Cerebellar cortex (tissue), 1 donor: ENCODE data around the gene PTPRG.
"Not testable (repeated sequence)": the region's sequence is repeated elsewhere in the genome, so short reads cannot be mapped to it uniquely, and the experiment has no call there.

Source experiments
- DNase-seq: peaks from one replicate; pipeline ENCODE4 v3.0.0-alpha.2; 2015; ENCODE audit warnings: low spot score

PTPRG gene

GRCh38 chr3:62015111-62015510, 453.7 kb downstream of the PTPRG start:
- DNase-seq: no peak

DNA sequence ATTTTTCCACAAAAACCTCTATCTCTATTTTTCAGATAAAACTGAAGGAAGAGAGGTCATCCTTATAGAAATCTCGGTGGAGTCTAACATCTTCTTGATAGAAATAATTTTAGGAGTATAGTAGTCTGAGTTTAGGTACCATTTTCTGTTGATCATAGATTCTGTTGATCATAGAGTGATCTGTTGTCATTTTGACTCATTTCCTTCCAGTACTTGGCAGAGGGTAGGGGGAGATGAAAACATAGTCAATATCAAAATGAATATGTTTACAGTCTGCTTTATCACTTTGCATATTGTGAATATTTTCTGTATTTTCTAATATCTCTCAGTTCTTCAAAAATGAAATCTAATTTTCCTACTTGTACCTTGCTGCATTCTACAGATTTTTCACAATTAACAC, 458.5 kb downstream of the PTPRG start:
- DNase-seq: no peak

- no peak for DNase-seq
Observed at GRCh38 chr3:62020706-62021105, 459.3 kb downstream of the PTPRG start.

- DNase-seq: no peak
Observed at GRCh38 chr3:62022312-62022711, 460.9 kb downstream of the PTPRG start.

GRCh38 chr3:62024882-62025281, 463.5 kb downstream of the PTPRG start:
- DNase-seq: no peak

GRCh38 chr3:62025913-62026312, 464.5 kb downstream of the PTPRG start:
- DNase-seq: no peak

- no peak for DNase-seq
Observed at GRCh38 chr3:62027241-62027640, 465.9 kb downstream of the PTPRG start.

- DNase-seq: no peak
Observed at GRCh38 chr3:62027796-62028195, 466.4 kb downstream of the PTPRG start.

DNA sequence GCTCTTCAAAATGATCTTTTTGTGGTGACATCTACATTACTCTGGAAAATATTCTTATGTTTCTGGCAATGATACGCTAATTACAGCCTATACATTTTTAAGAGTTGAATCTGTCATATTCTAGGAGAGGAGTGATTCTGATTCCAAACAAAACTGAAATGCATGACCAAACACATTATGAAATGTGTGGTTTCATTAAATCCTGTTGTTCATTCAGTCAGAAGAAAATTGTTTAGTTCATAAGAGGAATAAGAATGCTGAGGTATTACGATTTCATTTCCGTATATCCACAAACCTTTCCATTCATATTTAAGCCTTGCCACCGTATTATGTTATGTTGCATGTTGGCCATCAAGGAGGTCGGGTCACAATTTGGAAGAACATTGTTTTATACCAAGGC, 466.9 kb downstream of the PTPRG start:
- DNase-seq: no peak

GRCh38 chr3:62032738-62033137, 471.4 kb downstream of the PTPRG start:
- DNase-seq: no peak

- DNase-seq: no peak
Observed at GRCh38 chr3:62035402-62036057, 474.2 kb downstream of the PTPRG start.

DNA sequence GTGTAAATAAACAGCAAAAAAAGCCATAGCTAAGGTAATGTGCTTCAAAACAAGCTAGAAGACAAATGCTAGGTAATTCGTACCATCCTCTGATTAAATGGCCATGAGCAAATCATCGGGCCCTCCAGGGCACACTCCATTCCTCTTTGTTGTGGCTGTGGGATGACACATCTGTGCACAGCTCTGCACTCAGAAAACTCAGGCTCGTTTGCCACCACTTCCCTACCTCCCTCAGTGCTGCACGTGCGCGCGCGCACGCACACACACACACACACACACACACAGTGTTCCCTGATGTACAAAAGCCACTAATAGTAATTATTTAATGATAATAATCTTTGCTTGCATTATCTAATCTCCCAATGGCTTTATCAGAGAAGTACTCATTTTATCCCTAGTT, 475.4 kb downstream of the PTPRG start:
- no peak for DNase-seq

GRCh38 chr3:62038798-62039197, 477.4 kb downstream of the PTPRG start:
- DNase-seq: not testable (repeated sequence)

DNA sequence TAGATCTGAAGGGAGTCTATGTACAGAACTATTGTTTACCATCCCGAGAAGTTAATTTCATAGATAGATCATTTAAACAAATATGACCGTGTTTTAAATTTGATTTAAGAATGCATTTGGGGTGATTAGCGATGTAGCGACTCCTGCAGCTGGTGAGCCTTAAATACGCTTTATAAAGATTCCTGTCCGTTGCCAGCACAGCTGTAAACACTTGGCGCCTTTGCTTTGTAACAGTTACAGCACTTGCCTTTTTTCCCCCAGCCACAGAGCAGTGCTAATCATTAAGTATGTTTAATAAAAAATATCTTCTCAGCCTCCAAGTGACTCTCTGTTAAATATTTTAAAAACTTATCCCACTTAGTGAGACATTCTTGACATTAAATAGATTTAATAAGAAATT, 478.2 kb downstream of the PTPRG start:
- no peak for DNase-seq

- DNase-seq: no peak
Observed at GRCh38 chr3:62041681-62042080, 480.3 kb downstream of the PTPRG start.

DNA sequence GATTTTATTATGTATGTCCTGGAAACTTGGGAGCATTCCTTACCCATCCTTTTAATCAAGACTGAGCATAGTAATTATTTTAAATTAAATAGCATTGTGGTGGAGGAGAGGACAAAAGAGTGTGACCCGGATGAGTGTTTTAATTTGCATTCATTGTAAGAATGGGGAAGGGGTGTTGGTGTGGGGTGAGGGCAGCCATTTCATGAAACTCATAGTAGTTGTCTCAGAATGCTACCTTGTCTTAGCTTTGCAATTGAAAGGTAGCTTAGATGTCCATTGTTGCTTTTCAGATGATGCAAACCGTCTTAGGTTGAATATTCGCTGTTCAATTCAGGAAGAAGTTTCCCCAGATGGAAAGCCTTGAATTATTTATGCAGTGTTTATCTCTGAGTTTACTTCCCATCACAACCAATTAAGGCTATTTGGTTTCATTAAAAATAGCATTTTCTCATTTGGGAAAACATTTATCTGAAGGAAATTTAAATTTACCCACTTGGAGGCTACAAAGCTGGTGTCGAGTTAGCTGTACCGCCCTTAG, 483.6 kb downstream of the PTPRG start:
- no peak for DNase-seq

GRCh38 chr3:62046326-62046725, 485.0 kb downstream of the PTPRG start:
- no peak for DNase-seq

GRCh38 chr3:62048577-62048976, 487.2 kb downstream of the PTPRG start:
- DNase-seq: no peak

GRCh38 chr3:62049033-62049432, 487.7 kb downstream of the PTPRG start:
- no peak for DNase-seq

DNA sequence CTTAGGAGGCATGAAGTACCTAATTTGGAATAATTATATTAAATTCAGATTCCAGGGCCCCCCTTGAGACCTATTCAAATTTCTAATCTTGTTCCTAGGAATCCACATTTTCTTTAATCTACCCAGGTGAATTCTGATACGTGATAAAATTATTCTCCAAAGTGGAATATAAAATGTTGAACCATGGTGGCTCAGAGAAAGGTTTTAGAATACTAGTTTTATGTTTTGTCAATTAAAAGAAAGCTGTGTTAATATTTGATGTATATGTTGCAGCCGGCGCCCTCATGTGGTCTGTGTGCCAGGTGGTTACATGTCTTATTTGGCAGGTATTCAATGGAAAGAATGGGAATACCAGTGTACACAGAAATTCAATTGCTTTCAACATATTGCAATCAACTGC, 490.1 kb downstream of the PTPRG start:
- DNase-seq: peak; percentile 42

DNA sequence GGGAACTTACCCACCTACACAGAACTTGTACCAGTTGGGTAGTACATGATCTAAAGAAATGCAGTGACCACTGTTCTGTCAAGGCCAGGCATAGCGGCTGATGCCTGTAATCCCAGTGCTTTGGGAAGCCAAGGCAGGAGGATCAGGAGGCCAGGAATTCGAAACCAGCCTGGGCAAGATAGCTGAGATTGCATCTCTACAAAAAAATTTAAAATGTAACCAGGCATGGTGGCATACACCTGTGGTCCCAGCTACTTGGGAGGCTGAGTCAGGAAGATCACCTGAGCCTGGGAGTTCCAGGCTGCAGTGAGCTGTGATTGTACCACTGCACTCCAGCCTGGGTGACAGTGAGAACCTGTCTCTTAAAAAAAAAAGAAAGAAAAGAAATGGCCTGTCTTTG, 491.0 kb downstream of the PTPRG start:
- DNase-seq: no peak

DNA sequence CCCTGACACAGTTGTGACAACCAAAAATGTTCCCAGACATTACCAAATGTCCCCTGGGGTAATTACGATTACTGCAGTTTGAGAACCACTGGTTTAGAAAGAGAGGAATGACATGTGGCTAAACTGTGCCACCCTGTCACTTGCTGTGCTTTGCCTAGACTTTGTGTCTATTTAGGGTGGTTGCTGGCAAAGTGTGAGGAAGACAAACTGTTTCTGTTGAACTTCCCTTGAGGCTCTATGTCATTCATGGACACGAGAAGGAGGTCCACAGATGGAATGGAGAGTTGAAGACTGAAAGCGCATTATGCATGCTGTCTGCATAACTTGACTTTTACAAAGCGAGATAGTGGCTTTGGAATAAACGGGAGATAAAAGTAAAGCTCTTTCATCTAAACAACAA, 495.3 kb downstream of the PTPRG start:
- no peak for DNase-seq

DNA sequence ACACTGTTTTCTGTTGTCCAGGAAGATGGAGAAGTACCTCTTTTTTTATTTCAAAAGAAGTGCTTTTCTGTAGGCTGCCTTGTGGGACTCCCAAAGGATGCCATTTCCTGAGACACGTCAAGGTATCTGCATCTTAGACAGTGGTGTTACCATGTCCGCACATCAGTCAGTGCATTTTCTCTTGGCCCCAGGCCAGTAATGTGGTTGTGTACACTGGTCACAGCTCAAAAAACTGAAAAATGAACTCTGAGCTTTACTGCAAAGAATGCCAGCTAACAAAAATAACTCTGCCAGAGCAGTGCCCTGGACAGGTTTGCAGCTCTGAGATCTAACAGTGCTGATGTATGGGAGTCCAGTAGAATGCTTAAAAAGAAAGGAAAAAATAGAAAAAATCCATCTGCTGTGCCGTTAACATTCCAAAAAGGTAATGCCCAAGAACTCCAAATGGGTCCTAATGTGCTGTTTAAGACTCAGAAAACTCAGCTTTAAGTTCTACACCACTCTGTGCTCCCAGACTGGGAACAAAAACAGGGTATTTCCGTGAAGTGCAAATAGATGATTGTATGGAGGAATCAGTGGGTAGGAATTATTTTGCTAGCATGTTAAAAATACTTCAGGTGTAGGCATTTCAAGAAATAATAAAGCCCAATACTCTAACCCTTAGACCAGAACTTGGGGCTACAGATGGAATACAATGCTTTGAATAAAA, 496.1 kb downstream of the PTPRG start:
- DNase-seq: no peak
